Measurements from ENCODE around the gene PRDX3. TPM values are rescaled to one million over a fixed set of nuclear protein-coding genes. Genes with fewer than 3 reads are reported as not detected.

Gene PRDX3
- total RNA-seq, 2 experiments from 2014 or later, result 156 to 175 TPM

- Histone ChIP-seq H4K20me1 (ENCODE audit: insufficient read depth, low read length) (no peaks in the 10 kb centered on the region), H3K9me2 (ENCODE audit: insufficient read depth, low read length) (no peaks in the 10 kb centered on the region), H3K4me3 (ENCODE audit: low read depth, low read length, poor library complexity, severe bottlenecking) (no peak overlapping the region), H3K79me2 (ENCODE audit: insufficient read depth, low read depth, low read length) (no peaks in the 10 kb centered on the region), H3K36me3 (ENCODE audit: insufficient read depth, low read length) (no peaks in the 10 kb centered on the region), H3K4me2 (ENCODE audit: low read length) (no peak overlapping the region), H3K27ac (ENCODE audit: low read depth, low read length, poor library complexity, severe bottlenecking) (no peak overlapping the region), H3K4me1 (ENCODE audit: insufficient read depth, low read length, poor library complexity, severe bottlenecking) (no peaks in the 10 kb centered on the region), H2AFZ (ENCODE audit: low read length) (no peak overlapping the region), H3K9me3 (ENCODE audit: low read length) (no peaks in the 10 kb centered on the region)
- no peak for TF ChIP-seq EZH2phosphoT487 (IDR thresholded peaks at IDR 0.05; ENCODE audit: borderline replicate concordance, low read depth, low read length)
- no peak for TF ChIP-seq CTCF (conservative IDR thresholded peaks at IDR 0.05; ENCODE audit: low read length)
- ChIA-PET CTCF (ENCODE audit: unreplicated experiment) (no interaction called here), POLR2A (no interaction called here)
- intact Hi-C loops (cut with micrococcal nuclease; ENCODE audit: unreplicated experiment), result no loop called here
- no TSS peak for BruUV-seq (replicated peaks)
- DNase-seq (ENCODE audit: low spot score), result no peak
Measured at GRCh38 chr10:119216127-119216526, 37.5 kb upstream of the PRDX3 start.

GRCh38 chr10:119215371-119215770 is 36.8 kb upstream of the PRDX3 start:
- Histone ChIP-seq H3K4me3 (ENCODE audit: low read depth, low read length, poor library complexity, severe bottlenecking) (no peak overlapping the region), H3K4me1 (ENCODE audit: insufficient read depth, low read length, poor library complexity, severe bottlenecking) (no peaks in the 10 kb centered on the region), H3K9me3 (ENCODE audit: low read length) (no peaks in the 10 kb centered on the region), H3K9me2 (ENCODE audit: insufficient read depth, low read length) (no peaks in the 10 kb centered on the region), H3K4me2 (ENCODE audit: low read length) (no peak overlapping the region), H4K20me1 (ENCODE audit: insufficient read depth, low read length) (no peaks in the 10 kb centered on the region), H3K27ac (ENCODE audit: low read depth, low read length, poor library complexity, severe bottlenecking) (no peak overlapping the region), H2AFZ (ENCODE audit: low read length) (no peak overlapping the region), H3K36me3 (ENCODE audit: insufficient read depth, low read length) (no peaks in the 10 kb centered on the region), H3K79me2 (ENCODE audit: insufficient read depth, low read depth, low read length) (no peaks in the 10 kb centered on the region)
- intact Hi-C loops (cut with micrococcal nuclease; ENCODE audit: unreplicated experiment), result no loop called here
- CTCF ChIA-PET (ENCODE audit: unreplicated experiment), result no interaction called here
- TF ChIP-seq EZH2phosphoT487 (IDR thresholded peaks at IDR 0.05; ENCODE audit: borderline replicate concordance, low read depth, low read length) (no peak), CTCF (conservative IDR thresholded peaks at IDR 0.05; ENCODE audit: low read length) (no peak)
- POLR2A ChIA-PET, result no interaction called here
- no TSS peak for BruUV-seq (replicated peaks)
- DNase-seq (ENCODE audit: low spot score), result no peak

GRCh38 chr10:119211625-119212441 is 33.2 kb upstream of the PRDX3 start:
- Histone ChIP-seq H3K9me3 (ENCODE audit: low read length) (no peaks in the 10 kb centered on the region), H3K9me2 (ENCODE audit: insufficient read depth, low read length) (no peaks in the 10 kb centered on the region), H3K79me2 (ENCODE audit: insufficient read depth, low read depth, low read length) (no peaks in the 10 kb centered on the region), H3K4me1 (ENCODE audit: insufficient read depth, low read length, poor library complexity, severe bottlenecking) (peaks cover 19% of the 10 kb centered on the region), H4K20me1 (ENCODE audit: insufficient read depth, low read length) (no peaks in the 10 kb centered on the region), H3K4me2 (ENCODE audit: low read length) (no peak overlapping the region), H3K4me3 (ENCODE audit: low read depth, low read length, poor library complexity, severe bottlenecking) (no peak overlapping the region), H3K27ac (ENCODE audit: low read depth, low read length, poor library complexity, severe bottlenecking) (no peak overlapping the region), H2AFZ (ENCODE audit: low read length) (no peak overlapping the region), H3K36me3 (ENCODE audit: insufficient read depth, low read length) (no peaks in the 10 kb centered on the region)
- no TSS peak for BruUV-seq (replicated peaks)
- TF ChIP-seq EZH2phosphoT487 (IDR thresholded peaks at IDR 0.05; ENCODE audit: borderline replicate concordance, low read depth, low read length), result no peak
- DNase-seq (ENCODE audit: low spot score), result no peak
- ChIA-PET CTCF (ENCODE audit: unreplicated experiment) (no interaction called here), POLR2A (interaction anchor here (0.5 to 0.7 kb wide), 2 partner anchors 157 to 1206 kb away, joined by 3 to 5 read pairs; no protein-coding TSS in a partner anchor)
- intact Hi-C loops (cut with micrococcal nuclease; ENCODE audit: unreplicated experiment), result no loop called here
